PFSK-1 (cell line): ENCODE measurements around the gene WBP11.

Source experiments
- POLR2AphosphoS5 ChIP-seq: IDR thresholded peaks from 2 replicates; pipeline ENCODE4 v1.6.1; 2012; ENCODE audit warnings: low read depth, mild to moderate bottlenecking, control low read depth, low read length, moderate library complexity
- TAF1 ChIP-seq: IDR thresholded peaks from 2 replicates; pipeline ENCODE4 v1.6.1; 2012; ENCODE audit warnings: low read length, control low read depth, borderline replicate concordance; ENCODE audit not compliant: insufficient read depth

- TF ChIP-seq POLR2AphosphoS5 (no peak), TAF1 (no peak)
These were observed 8.2 kb downstream of the WBP11 start for GRCh38 chr12:14795028-14795448.
